PC-3 (cell line): ENCODE data around the gene IL1RAPL2.

Source experiments
- EZH2phosphoT487 ChIP-seq: fragments of 300-600 bp; sonication (generic); IDR thresholded peaks from 2 replicates; pipeline ENCODE4 v1.6.1; 2018; ENCODE audit warnings: mild to moderate bottlenecking, antibody characterized with exemption, low read length, borderline replicate concordance
- TF ChIP-seq, protein P1 (sequence below): fragments of 300-600 bp; sonication (generic); conservative IDR thresholded peaks from 2 replicates; pipeline ENCODE4 v1.5.1; 2017; ENCODE audit warnings: antibody characterized with exemption, low read depth, mild to moderate bottlenecking, low read length

- TF ChIP-seq, protein P1, sequence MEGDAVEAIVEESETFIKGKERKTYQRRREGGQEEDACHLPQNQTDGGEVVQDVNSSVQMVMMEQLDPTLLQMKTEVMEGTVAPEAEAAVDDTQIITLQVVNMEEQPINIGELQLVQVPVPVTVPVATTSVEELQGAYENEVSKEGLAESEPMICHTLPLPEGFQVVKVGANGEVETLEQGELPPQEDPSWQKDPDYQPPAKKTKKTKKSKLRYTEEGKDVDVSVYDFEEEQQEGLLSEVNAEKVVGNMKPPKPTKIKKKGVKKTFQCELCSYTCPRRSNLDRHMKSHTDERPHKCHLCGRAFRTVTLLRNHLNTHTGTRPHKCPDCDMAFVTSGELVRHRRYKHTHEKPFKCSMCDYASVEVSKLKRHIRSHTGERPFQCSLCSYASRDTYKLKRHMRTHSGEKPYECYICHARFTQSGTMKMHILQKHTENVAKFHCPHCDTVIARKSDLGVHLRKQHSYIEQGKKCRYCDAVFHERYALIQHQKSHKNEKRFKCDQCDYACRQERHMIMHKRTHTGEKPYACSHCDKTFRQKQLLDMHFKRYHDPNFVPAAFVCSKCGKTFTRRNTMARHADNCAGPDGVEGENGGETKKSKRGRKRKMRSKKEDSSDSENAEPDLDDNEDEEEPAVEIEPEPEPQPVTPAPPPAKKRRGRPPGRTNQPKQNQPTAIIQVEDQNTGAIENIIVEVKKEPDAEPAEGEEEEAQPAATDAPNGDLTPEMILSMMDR: no peak
- no peak for TF ChIP-seq EZH2phosphoT487
These were observed 355.7 kb downstream of the IL1RAPL2 start for GRCh38 chrX:104921584-104922205.
